A172 (cell line): ENCODE results near the gene RIPOR2. TPM values are rescaled to one million over a fixed set of nuclear protein-coding genes. Genes with fewer than 3 reads are reported as not detected.
"Not testable (repeated sequence)": the region's sequence is repeated elsewhere in the genome, so short reads cannot be mapped to it uniquely, and the experiment has no call there.

ENCODE experiments used
- DNase-seq: peaks from one replicate; pipeline ENCODE4 v3.0.0-alpha.2; 2015; ENCODE audit warnings: low spot score
- total RNA-seq: library from RNA; depleted of rRNA; stranded (reverse); fragments of >200 nt; shearing (Covaris generic); gene quantifications from 2 replicates; pipeline ENCODE4 v1.2.3, GENCODE V29; 2014

RIPOR2 gene
- total RNA-seq, 1 experiment from 2014 or later: not detected

- DNase-seq: no peak
Observed at GRCh38 chr6:24903681-24904080, 32.1 kb downstream of the RIPOR2 start.

GRCh38 chr6:24902782-24903181 is 33.0 kb downstream of the RIPOR2 start:
- peak; percentile 70 for DNase-seq

GRCh38 chr6:24901698-24902328 is 33.9 kb downstream of the RIPOR2 start:
- no peak for DNase-seq

GRCh38 chr6:24900917-24901697 is 34.7 kb downstream of the RIPOR2 start:
- no peak for DNase-seq

- DNase-seq: no peak
Observed at GRCh38 chr6:24899997-24900325, 35.8 kb downstream of the RIPOR2 start.

- no peak for DNase-seq
Observed at GRCh38 chr6:24899136-24899996, 36.4 kb downstream of the RIPOR2 start.

- no peak for DNase-seq
Observed at GRCh38 chr6:24898676-24899075, 37.1 kb downstream of the RIPOR2 start.

GRCh38 chr6:24897186-24897585 is 38.6 kb downstream of the RIPOR2 start:
- DNase-seq: no peak

- no peak for DNase-seq
Observed at GRCh38 chr6:24893342-24893850, 42.4 kb downstream of the RIPOR2 start.

GRCh38 chr6:24891004-24891403 is 44.8 kb downstream of the RIPOR2 start:
- no peak for DNase-seq

- DNase-seq: no peak
Observed at GRCh38 chr6:24890471-24890870, 45.3 kb downstream of the RIPOR2 start.

- DNase-seq: no peak
Observed at GRCh38 chr6:24888715-24889370, 46.9 kb downstream of the RIPOR2 start.

GRCh38 chr6:24887545-24888140 is 48.1 kb downstream of the RIPOR2 start:
- no peak for DNase-seq

- peak; percentile 15 for DNase-seq
Observed at GRCh38 chr6:24883618-24884017, 52.1 kb downstream of the RIPOR2 start.

- no peak for DNase-seq
Observed at GRCh38 chr6:24882835-24883555, 52.8 kb downstream of the RIPOR2 start.

GRCh38 chr6:24882295-24882694 is 53.5 kb downstream of the RIPOR2 start:
- no peak for DNase-seq

GRCh38 chr6:24881376-24881775 is 54.4 kb downstream of the RIPOR2 start:
- no peak for DNase-seq

- DNase-seq: no peak
Observed at GRCh38 chr6:24880451-24880850, 55.3 kb downstream of the RIPOR2 start.

GRCh38 chr6:24879351-24879750 is 56.4 kb downstream of the RIPOR2 start:
- DNase-seq: no peak

GRCh38 chr6:24877747-24878146 is 58.0 kb downstream of the RIPOR2 start:
- not testable (repeated sequence) for DNase-seq
